Left ventricle myocardium superior (tissue), 1 donor: ENCODE data around the gene MUC3A. TPM values are rescaled to one million over a fixed set of nuclear protein-coding genes. Genes with fewer than 3 reads are reported as not detected.
"Not testable (repeated sequence)": the region's sequence is repeated elsewhere in the genome, so short reads cannot be mapped to it uniquely, and the experiment has no call there.

ENCODE experiments used
- ATAC-seq: fragments of 200-7000 bp; cut with Tn5 transposase; one replicate; pipeline ENCODE4 v1.9.1; 2020; ENCODE audit warnings: mild to moderate bottlenecking, moderate library complexity
- DNase-seq: peaks from one replicate; pipeline ENCODE4 v3.0.0-alpha.2; 2020
- intact Hi-C: fragments of 100-400 bp; cut with micrococcal nuclease; formaldehyde crosslinking; loops from one replicate; pipeline ENCODE4 v1.11.0; 2022
- total RNA-seq: library from RNA; stranded (reverse); fragmentation: NEBNext Ultra II Directional; extraction: Animal tissue kit (Norgen Biotek cat#: 25700); gene quantifications from one replicate; pipeline ENCODE4 v1.2.1, GENCODE V29; 2021
- donor health status: DM: no; HTN: yes; CAD: no; lungs with severe emphysema.

Gene MUC3A
- total RNA-seq, 1 donor from 2014 or later: 0.57 TPM

DNA sequence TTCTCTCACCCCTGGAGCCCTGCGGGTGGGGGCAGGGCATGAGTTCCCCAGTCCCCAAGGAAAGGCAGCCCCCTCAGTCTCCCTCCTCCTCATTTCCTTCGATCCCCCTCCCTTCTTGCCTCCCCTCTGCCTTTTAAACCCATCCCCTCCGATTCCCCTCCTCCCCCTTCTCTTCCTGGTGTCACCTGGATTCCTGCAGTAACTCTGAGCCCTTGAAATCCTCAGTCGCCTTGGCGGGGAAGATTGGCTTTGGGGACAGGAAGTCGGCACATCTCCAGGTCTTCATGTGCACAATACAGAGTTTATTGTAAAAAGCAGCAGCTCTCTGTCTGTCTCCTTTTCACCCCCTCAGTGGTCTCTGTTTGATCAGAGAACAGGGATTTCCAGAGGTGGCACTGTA lies 18.7 kb downstream of the MUC3A start:
- DNase-seq (no peak), ATAC-seq (no peak)
- intact Hi-C loops: no loop called here

DNA sequence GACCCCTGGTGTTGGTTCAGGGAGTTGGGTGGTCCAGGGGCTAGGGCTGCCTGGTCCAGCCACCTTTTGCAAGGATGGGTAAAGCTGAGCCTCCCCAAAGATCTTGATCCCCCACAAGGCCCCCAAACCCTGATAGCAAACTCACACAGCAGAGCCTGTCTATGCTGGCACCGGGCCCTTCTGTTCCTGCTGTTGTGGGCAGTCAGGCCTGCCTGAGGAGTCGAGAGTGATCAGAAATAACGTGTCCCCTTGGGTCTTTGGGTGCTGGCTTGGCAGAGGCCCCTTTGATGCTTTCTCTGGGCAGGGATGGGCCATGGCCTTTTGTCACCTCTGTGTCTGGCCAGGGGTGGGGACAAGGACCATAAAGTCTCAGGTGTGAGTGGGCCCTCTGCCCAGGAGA lies 19.3 kb downstream of the MUC3A start:
- no peak for ATAC-seq
- intact Hi-C loops: no loop called here
- DNase-seq: no peak

DNA sequence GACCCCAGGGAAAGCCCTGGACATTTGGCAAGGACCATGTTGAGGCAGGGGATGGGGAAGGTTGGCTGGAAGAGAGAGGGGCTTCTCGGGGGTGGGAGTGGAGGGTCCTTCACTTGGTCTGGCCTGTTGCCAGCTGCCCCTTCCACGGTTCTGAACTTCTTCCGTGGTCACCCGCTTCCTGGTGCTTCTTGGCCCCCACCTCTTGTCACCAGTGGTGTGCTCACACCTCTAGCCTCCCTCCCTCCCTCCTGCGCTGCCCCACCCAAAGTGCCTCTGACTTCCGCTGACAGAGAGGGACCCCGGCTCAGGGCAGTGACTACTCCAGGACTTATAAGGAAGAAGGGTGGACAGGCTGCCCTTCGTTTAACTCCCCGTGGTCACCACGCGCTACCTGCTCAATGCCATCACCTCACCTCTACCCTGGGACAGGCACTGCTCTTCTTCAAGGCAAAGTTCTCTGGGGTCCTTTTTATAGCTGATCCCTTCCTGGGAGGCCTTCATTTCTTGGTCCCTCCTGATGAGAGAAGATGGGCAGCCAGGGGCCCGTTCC lies 19.8 kb downstream of the MUC3A start, which contains the start of gene MUC12:
Gene MUC12 (plus strand): TSS at position 500 of the 550 bp plus-strand sequence. CDS start 58 bp downstream, outside the sequence.
- no peak for ATAC-seq
- intact Hi-C loops: no loop called here
- DNase-seq: no peak

DNA sequence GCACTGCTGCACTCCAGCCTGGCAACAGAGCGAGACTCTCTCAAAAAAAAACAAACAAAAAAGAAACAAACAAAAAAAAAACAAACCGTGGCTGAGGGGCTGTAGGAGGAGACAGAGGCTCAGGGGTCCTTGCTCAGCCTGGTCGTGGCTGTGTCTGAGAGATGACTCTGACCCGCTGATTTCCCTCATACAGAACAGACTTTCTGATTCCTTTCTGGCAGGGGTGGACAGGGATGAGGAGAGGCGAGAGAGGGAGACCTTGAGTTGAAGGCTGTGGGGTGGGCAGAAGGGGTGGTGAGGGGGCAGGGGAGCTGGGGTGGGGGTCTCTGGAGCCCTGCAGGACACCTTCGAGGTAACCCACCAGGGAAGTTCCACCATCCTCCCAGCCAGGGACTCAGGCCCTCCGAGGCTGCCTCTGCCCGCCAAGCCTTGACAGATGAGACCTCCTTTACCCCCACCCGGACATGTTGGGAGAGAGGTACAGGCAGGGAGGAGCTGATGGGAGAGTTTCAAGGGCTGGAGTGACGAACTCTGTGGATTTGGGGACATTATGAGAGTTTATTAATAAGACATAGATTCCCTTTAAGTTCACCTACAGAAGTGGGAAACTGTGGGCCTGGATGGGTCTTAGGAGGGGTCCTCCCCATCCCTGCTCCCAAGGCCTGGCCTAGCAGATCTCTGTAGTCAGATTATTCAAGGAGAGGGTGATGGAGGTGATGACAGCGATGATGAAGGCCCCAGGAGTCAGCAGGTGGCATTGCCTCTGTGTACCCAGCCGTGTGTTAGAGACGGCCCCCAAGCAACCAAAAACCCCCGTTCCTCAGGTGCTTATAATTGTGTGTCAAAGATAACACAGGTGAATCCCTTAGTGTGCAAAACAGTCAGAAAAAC lies 22.0 kb downstream of the MUC3A start:
- no peak for ATAC-seq
- no peak for DNase-seq
- intact Hi-C loops: no loop called here

DNA sequence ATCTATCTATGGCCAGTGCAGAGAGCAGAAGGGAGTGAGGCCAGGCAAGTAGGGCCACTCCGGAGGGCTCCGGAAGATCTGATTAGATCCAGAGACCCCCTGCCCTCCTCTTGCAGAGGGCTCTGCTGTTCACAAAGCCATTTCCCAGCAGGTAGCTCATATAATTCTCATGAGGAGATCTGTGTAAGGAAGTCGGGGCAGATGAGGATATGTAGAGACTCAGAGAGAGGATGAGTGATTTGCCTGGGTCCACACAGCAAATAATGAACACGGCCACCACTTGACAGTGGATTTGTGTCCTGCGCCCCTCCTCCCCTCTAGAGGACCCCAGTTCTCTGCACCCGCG lies 22.6 kb downstream of the MUC3A start:
- DNase-seq: no peak
- no peak for ATAC-seq
- intact Hi-C loops: no loop called here

DNA sequence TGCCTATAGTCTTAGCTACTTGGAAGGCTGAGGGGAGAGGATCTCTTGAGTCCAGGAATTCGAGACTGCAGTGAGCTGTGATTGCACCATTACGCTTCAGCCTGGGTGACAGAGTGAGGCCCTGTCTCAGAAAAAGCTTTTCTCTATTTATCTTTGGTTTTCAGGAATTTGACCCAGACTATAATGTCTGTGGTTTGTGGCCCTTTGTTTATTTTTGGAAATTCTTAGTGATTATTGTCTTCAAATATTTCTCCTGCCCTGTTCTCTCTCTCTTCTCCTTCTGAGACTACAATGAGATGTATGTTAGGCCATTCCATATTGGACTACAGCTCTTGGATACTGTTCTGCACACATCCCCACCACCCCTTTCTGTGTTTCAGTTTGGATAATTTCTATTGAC lies 24.7 kb downstream of the MUC3A start:
- intact Hi-C loops: no loop called here
- ATAC-seq (no peak), DNase-seq (no peak)

DNA sequence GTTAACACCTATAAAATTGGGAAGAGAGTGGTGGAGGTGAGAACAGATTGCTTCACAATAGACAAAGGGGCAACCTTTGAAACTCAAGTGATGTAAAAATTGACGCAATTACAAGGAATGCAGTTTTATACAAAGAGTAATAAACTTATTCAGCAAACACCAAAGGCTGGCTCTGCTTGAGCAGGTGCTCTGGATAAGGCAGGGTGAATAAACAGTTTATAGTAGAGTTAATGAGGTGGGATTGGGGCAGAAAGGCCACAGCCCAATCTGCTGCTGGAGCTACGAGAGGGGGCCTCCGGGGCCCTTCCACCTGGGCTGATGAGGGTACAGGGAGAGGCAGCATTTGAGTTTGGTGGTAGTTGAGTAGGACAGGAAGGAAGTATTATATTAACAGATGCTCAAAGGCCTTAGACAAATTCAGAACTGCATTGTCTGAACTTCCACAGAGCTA lies 26.1 kb downstream of the MUC3A start:
- no peak for ATAC-seq
- DNase-seq: no peak
- intact Hi-C loops: no loop called here

DNA sequence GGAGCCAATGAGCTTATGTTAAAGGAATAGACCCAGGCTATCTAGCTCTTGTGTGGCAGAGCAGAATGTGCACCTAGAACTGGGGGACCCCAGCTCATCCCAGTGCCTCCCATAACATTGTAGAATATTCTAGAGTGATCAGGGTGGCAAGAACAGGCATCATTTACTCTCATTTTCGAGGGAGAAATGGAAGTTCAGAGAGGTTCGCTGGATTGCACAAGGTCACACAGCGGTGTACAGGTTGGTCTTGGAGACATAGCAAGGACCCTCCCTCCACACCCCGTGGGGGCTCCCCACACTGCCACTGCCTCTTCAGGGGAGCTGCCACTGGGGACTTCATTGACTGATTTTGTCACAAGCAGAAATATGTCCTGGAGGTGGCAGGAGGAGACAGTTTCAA lies 29.0 kb downstream of the MUC3A start:
- intact Hi-C loops: no loop called here
- DNase-seq (no peak), ATAC-seq (no peak)

DNA sequence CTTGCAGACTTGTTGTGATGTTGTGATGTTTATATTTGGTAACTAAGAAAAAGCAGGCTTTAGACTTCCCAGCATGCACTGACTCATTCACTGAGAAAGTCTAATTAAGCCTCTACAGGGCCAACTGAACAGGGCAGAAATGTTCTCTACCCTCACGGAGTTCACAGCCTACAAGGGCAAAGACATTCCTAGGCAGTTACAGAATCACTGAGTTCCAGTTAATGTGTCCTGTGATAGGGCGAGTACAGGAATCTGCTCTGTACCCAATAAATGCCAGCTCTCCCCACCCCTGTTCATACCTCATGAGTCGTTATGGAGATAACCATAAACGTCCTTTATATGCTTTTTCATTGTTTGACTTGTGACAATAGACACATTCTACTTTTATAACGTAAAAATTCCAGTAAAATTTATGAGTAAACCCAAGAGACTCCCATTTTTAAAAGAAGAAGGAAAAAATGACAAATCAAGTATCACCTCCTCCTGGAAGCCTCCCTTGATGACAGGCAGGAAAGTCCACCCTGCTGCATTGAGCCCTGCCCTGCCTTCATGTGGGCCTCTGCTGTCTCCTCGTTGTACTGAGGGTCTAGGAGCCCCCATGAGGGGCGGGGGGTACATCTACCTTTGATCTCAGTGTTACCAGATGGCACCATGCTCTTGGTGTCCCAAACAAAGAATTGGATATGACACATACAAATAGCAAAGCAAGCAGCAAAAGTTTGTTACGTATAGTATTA lies 34.3 kb downstream of the MUC3A start:
- DNase-seq: no peak
- intact Hi-C loops: no loop called here

DNA sequence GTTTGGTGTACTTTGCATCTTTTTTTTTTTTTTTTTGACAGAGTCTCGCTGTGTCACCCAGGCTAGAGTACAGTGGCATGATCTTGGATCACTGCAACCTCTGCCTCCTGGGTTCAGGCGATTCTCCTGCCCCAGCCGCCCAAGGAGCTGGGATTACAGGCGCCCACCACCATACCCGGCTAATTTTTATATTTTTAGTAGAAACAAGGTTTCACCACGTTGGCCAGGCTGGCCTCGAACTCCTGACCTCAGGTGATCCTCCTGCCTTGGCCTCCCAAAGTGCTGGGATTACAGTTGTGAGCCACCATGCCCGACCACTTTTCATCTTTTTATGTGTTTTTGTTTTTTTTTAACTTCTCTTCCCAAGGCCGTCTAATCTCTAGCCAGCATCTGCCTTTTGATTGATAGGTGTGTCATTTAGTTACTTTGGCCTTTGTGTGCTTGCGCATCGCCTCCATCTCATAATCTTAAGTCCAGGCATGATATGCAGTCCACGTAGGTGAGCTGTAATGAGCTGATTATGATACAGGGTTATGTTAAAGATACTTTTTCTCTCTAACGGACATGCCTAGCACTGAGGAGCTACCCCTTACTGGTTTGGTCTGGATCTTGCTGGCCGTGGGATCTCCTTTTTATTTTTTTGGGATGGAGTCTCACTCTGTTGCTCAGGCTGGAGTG lies 35.0 kb downstream of the MUC3A start:
- ATAC-seq, intact Hi-C loops, DNase-seq: not testable (repeated sequence)

More for the DNA sequence above, 34.3 kb downstream of the MUC3A start:
- ATAC-seq: no peak

DNA sequence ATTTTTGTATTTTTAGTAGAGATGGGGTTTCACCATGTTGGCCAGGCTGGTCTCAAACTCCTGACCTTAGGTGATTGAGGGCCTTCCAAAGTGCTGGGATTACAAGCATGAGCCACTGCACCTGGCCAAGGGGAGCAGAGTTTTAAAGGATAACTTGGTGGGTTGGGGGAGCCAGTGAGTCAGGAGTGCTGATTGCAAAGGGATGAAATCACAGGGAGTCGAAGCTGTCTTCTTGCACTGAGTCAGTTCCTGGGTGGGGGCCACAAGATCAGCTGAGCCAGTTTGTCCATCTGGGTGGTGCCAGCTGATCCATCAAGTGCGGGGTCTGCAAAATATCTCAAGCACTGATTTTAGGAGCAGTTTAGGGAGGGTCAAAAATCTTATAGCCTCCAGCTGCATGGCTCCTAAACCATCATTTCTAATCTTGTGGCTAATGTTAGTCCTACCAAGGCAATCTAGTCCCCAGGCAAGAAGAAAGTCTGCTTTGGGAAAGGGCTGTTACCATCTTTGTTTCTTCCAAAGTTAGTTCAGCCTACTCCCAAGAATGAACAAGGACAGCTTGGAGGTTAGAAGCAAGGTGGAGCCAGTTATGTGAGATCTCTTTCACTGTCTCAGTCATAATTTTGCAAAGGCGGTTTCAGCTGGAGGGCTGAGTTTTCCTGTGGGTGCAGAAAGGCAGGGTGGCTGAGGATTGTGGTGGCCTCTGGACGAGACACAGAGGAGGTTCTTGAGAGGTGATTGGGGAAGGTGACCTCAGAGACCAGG lies 35.9 kb downstream of the MUC3A start:
- DNase-seq, intact Hi-C loops, ATAC-seq: not testable (repeated sequence)

DNA sequence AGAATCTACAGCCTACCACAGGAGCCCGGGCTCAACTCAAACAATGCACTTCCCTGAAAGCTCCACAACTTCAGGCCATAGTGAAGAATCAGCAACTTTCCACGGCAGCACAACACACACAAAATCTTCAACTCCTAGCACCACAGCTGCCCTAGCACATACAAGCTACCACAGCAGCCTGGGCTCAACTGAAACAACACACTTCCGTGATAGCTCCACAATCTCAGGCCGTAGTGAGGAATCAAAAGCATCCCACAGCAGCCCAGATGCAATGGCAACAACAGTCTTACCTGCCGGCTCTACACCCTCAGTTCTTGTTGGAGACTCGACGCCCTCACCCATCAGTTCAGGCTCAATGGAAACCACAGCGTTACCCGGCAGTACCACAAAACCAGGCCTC lies 42.3 kb downstream of the MUC3A start:
- ATAC-seq (no peak), DNase-seq (no peak)
- intact Hi-C loops: no loop called here

DNA sequence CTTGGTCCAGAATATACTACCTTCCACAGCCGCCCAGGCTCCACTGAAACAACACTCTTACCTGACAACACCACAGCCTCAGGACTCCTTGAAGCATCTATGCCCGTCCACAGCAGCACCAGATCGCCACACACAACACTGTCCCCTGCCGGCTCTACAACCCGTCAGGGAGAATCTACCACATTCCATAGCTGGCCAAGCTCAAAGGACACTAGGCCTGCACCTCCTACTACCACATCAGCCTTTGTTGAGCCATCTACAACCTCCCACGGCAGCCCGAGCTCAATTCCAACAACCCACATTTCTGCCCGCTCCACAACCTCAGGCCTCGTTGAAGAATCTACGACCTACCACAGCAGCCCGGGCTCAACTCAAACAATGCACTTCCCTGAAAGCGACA lies 42.9 kb downstream of the MUC3A start:
- ATAC-seq, intact Hi-C loops, DNase-seq: not testable (repeated sequence)

DNA sequence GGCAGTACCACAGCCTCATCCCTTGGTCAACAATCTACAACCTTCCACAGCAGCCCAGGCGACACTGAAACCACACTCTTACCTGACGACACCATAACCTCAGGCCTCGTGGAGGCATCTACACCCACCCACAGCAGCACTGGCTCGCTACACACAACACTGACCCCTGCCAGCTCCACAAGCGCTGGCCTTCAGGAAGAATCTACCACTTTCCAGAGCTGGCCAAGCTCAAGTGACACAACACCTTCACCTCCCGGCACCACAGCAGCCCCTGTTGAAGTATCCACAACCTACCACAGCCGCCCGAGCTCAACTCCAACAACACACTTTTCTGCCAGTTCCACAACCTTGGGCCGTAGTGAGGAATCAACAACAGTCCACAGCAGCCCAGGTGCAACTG lies 45.3 kb downstream of the MUC3A start:
- intact Hi-C loops, ATAC-seq: not testable (repeated sequence)

DNA sequence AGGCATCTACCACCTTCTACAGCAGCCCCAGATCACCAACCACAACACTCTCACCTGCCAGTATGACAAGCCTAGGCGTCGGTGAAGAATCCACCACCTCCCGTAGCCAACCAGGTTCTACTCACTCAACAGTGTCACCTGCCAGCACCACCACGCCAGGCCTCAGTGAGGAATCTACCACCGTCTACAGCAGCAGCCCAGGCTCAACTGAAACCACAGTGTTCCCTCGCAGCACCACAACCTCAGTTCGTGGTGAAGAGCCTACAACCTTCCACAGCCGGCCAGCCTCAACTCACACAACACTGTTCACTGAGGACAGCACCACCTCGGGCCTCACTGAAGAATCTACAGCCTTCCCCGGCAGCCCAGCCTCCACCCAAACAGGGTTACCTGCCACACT lies 49.2 kb downstream of the MUC3A start:
- ATAC-seq, intact Hi-C loops, DNase-seq: not testable (repeated sequence)

More for the DNA sequence above, 45.3 kb downstream of the MUC3A start:
- DNase-seq: not testable (repeated sequence)

DNA sequence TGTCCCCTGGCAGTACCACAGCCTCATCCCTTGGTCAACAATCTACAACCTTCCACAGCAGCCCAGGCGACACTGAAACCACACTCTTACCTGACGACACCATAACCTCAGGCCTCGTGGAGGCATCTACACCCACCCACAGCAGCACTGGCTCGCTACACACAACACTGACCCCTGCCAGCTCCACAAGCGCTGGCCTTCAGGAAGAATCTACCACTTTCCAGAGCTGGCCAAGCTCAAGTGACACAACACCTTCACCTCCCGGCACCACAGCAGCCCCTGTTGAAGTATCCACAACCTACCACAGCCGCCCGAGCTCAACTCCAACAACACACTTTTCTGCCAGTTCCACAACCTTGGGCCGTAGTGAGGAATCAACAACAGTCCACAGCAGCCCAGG lies 50.0 kb downstream of the MUC3A start:
- DNase-seq, ATAC-seq, intact Hi-C loops: not testable (repeated sequence)

DNA sequence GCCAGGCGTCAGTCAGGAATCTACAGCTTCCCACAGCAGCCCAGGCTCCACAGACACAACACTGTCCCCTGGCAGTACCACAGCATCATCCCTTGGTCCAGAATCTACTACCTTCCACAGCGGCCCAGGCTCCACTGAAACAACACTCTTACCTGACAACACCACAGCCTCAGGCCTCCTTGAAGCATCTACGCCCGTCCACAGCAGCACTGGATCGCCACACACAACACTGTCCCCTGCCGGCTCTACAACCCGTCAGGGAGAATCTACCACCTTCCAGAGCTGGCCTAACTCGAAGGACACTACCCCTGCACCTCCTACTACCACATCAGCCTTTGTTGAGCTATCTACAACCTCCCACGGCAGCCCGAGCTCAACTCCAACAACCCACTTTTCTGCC lies 50.7 kb downstream of the MUC3A start:
- ATAC-seq, intact Hi-C loops, DNase-seq: not testable (repeated sequence)

DNA sequence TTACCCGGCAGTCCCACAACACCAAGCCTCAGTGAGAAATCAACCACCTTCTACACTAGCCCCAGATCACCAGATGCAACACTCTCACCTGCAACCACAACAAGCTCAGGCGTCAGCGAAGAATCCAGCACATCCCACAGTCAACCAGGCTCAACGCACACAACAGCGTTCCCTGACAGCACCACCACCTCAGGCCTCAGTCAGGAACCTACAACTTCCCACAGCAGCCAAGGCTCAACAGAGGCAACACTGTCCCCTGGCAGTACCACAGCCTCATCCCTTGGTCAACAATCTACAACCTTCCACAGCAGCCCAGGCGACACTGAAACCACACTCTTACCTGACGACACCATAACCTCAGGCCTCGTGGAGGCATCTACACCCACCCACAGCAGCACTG lies 53.0 kb downstream of the MUC3A start:
- ATAC-seq, intact Hi-C loops, DNase-seq: not testable (repeated sequence)
